Measurements from ENCODE around the gene LEPROT. TPM values are rescaled to one million over a fixed set of nuclear protein-coding genes. Genes with fewer than 3 reads are reported as not detected.
A peak's percentile ranks its signal among the peaks of the same experiment; 100 is the strongest.

LEPROT gene, protein sequence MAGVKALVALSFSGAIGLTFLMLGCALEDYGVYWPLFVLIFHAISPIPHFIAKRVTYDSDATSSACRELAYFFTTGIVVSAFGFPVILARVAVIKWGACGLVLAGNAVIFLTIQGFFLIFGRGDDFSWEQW
- 10 to 100 TPM; 18.4 to 91.9 (median 68.6) TPM for total RNA-seq

DNA sequence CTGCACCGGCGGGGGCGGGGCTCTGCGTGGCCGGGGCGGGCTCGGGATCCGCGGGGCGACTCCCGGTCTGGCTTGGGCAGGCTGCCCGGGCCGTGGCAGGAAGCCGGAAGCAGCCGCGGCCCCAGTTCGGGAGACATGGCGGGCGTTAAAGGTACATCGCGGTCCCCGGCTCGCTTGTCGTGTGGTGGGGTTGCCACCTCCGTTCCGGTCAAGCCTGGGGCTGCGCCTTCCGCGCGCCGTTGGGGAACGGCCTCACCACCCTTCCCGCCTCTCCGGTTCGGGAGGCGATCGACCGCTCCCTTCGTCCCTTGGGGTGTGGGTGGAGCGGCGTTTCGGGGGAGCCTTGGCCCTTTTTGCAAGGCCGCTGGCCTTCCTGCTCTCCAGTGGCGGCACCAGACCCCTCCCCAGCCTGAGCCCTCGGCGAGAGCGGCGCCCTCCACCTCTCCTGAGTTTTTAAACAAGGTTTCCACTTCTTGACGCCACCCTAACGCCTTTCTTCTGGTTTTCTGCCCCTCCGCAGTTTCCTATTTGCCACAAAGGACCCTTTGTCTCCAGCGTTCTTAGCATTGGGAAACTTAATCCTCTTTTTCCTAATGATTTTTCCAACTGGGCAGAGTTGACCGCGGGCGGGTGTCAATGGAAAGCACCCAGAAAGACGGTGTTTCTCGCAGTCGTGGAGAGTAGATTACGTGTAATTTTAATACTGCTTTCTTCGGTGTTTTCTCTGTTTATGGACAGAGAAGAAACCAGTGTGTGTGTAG is at the start of gene LEPROT, which contains the start of gene LEPR:
TSS of gene LEPROT (plus strand) at position 79 of the 761 bp plus-strand sequence. CDS start at position 136, 57 bp downstream.
TSS of gene LEPR (plus strand) at position 79 of the 761 bp plus-strand sequence. CDS start 144,898 bp downstream, outside the sequence.
- TF ChIP-seq, protein P1, sequence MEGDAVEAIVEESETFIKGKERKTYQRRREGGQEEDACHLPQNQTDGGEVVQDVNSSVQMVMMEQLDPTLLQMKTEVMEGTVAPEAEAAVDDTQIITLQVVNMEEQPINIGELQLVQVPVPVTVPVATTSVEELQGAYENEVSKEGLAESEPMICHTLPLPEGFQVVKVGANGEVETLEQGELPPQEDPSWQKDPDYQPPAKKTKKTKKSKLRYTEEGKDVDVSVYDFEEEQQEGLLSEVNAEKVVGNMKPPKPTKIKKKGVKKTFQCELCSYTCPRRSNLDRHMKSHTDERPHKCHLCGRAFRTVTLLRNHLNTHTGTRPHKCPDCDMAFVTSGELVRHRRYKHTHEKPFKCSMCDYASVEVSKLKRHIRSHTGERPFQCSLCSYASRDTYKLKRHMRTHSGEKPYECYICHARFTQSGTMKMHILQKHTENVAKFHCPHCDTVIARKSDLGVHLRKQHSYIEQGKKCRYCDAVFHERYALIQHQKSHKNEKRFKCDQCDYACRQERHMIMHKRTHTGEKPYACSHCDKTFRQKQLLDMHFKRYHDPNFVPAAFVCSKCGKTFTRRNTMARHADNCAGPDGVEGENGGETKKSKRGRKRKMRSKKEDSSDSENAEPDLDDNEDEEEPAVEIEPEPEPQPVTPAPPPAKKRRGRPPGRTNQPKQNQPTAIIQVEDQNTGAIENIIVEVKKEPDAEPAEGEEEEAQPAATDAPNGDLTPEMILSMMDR (IDR thresholded peaks at IDR 0.05), result no peak
- TF ChIP-seq POLR2A (IDR thresholded peaks at IDR 0.05), result peak; percentile 79 to 89
- Histone ChIP-seq H3K36me3 (no peaks in the 10 kb centered on the region), H3K4me3 (peak within 1 kb of the TSS; percentile 87 to 97), H3K27me3 (no peaks in the 10 kb centered on the region), H3K27ac (peak within 1 kb of the TSS; percentile 96 to 98), H3K4me1 (peaks cover 0 to 9% of the 10 kb centered on the region in 2 donors), H3K9me3 (no peaks in the 10 kb centered on the region)
- no peak for DNase-seq
- intact Hi-C loops (cut with DNase I; ENCODE audit: low total_unique reads), result no loop called here

DNA sequence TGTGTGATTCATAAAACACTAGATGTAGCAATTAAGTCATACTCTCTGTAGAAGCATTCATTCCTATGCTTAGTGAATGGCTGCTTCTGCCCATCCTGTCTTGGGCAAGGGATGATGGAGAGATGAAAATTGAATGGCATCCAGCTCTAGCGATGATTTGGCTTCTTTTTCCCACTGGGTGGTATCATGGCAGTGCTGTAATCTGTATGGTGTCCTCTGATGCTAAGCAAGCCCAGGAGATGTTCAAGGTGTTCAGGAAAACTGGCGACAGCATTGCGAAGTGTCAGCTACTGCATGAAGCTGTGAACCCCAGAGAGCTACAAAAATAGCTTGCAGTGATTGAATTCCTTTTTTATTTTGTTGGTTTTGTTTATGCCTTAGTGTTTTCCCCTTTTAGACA is 48.9 kb upstream of the LEPROT start:
- Histone ChIP-seq H3K9me3 (no peaks in the 10 kb centered on the region), H3K27ac (no peak overlapping the region), H3K27me3 (no peaks in the 10 kb centered on the region), H3K4me1 (no peaks in the 10 kb centered on the region), H3K4me3 (no peak overlapping the region), H3K36me3 (no peaks in the 10 kb centered on the region)
- DNase-seq, result no peak
- no peak for TF ChIP-seq POLR2A (IDR thresholded peaks at IDR 0.05)
- TF ChIP-seq, protein P1 (IDR thresholded peaks at IDR 0.05), result no peak
- intact Hi-C loops (cut with DNase I; ENCODE audit: low total_unique reads), result no loop called here

DNA sequence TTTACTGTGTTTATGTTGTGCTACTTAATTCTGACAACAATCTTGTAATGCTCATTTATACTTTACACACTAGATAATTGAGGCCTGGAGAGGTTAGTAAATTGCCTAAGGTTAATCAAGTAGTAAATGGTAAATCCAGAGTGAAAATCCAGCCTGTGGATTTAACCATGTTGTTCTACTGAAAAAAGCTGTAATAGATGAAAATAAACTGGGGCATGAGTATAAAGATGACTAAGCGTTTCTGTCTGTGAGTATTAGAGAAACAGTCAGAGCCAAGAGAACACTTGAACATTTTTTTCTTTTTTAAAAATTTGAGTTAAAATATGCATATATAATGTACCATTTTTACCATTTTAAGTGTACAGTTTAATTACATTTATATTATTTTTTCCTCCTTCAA is 47.9 kb upstream of the LEPROT start:
- Histone ChIP-seq H3K4me1 (no peaks in the 10 kb centered on the region), H3K27me3 (no peaks in the 10 kb centered on the region), H3K36me3 (no peaks in the 10 kb centered on the region), H3K27ac (no peak overlapping the region), H3K9me3 (no peaks in the 10 kb centered on the region), H3K4me3 (no peak overlapping the region)
- intact Hi-C loops (cut with DNase I; ENCODE audit: low total_unique reads), result no loop called here
- no peak for DNase-seq
- TF ChIP-seq, protein P1 (IDR thresholded peaks at IDR 0.05), result no peak
- no peak for TF ChIP-seq POLR2A (IDR thresholded peaks at IDR 0.05)

DNA sequence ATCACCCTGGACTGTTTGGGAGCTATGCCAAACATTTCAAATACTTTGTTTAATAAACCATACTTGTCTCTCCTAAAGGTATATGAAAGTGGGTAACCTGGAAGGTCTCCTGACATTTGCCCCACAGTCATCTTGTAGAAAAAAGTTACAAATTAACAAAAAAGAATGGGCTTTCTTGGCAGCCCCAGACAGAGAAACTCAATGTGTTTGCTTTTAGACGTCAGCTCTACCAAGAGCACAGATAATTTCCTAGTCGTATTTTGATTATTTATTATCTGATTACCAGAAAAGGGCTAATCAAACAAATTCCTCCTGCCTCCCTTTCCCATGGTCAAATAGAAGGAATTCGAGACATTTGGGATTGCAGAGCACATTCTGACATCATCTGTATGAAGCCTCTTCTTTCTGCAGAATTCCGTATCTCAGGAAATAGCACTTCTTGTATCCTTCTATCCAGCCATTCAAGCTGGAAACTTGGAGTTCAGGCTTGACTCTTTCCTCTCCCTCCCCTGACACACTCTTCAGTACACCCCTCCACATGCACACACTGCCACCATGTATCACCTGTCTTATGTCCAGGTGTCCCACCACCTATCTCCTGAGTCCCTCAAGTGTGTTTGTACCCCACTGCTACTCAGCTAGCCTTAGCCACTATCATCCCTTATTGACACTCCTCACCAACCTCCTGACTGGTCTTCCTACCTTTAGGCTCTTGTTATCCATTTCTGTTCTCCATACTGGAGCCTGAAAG is 42.8 kb upstream of the LEPROT start:
- no peak overlapping the region for H3K27ac ChIP-seq
- H3K9me3 ChIP-seq, result no peaks in the 10 kb centered on the region
- no peak overlapping the region for H3K4me3 ChIP-seq
- no peaks in the 10 kb centered on the region for H3K27me3 ChIP-seq
- no peaks in the 10 kb centered on the region for H3K4me1 ChIP-seq
- intact Hi-C loops (cut with DNase I; ENCODE audit: low total_unique reads), result no loop called here
- H3K36me3 ChIP-seq, result no peaks in the 10 kb centered on the region
- TF ChIP-seq, protein P1 (IDR thresholded peaks at IDR 0.05), result no peak
- no peak for TF ChIP-seq POLR2A (IDR thresholded peaks at IDR 0.05)
- DNase-seq, result no peak

Data from uterus (tissue), 4 donors.